K562 (cell line): ENCODE measurements around the gene RIPOR1. TPM values are rescaled to one million over a fixed set of nuclear protein-coding genes. Genes with fewer than 3 reads are reported as not detected.

Source experiments
- ATAC-seq: fragments of 200-7000 bp; cut with Tn5 transposase; 3 replicates; pipeline ENCODE4 v1.9.1; 2020; ENCODE audit warnings: moderate library complexity
- BruUV-seq: library from RNA; stranded (reverse); fragments of 400-500 nt; replicated peaks from 2 replicates; lab custom pipeline; 2021; lab: Mats Ljungman, UMichigan
- CTCF ChIA-PET: fragments of 300-600 bp; formaldehyde crosslinking; extraction: SDS; loops from one replicate; lab custom pipeline; 2021; ENCODE audit warnings: low intra/inter-chr PET ratio; lab: Yijun Ruan, JAX
- POLR2A ChIA-PET: fragments of 300-600, 350-650 bp; sonication (Branson Sonifier 250); formaldehyde crosslinking; extraction: SDS; loops from one replicate; lab custom pipeline; 2021; ENCODE audit warnings: antibody characterized with exemption, inconsistent platforms; lab: Yijun Ruan, JAX
- DNase-seq, 4 experiments: peaks; one replicate each; pipeline versions ENCODE4 v3.0.0 to v3.0.0-alpha.2; 2011 to 2018; ENCODE audit warnings: low spot score in 3 of 4, mixed read lengths in 3 of 4; ENCODE audit errors: extremely low read depth in 1 of 4
- FAIRE-seq: peaks from 2 replicates; lab custom pipeline; 2011; peaks lifted over from hg19 to GRCh38; lab: Jason Lieb, UNC
- H2AFZ ChIP-seq: 2 replicates; pipeline ENCODE4 v1.6.0; 2011; ENCODE audit warnings: low read depth, low read length, control low read depth, inconsistent platforms
- H3K27ac ChIP-seq: fragments of 200-600 bp; 3 replicates; pipeline ENCODE4 v1.8.0; 2011; ENCODE audit warnings: low read depth, mild to moderate bottlenecking, control low read depth, inconsistent platforms, low read length, moderate library complexity, mixed read lengths; ENCODE audit errors: extremely low read depth
- H3K27me3 ChIP-seq, 2 experiments: fragments of 300-600 bp in 1 of 2; 2 replicates in 1 of 2; 3 replicates in 1 of 2; pipeline versions ENCODE4 v1.6.0 to v1.8.0; 2011; ENCODE audit warnings: inconsistent platforms in 2 of 2, low read length in 2 of 2, mild to moderate bottlenecking in 1 of 2, mixed read lengths in 1 of 2, moderate library complexity in 1 of 2; ENCODE audit not compliant: control insufficient read depth in 2 of 2, insufficient read depth in 2 of 2
- H3K36me3 ChIP-seq: fragments of 300-600 bp; 3 replicates; pipeline ENCODE4 v1.8.0; 2011; ENCODE audit warnings: mild to moderate bottlenecking, low read length, inconsistent platforms; ENCODE audit not compliant: control insufficient read depth, insufficient read depth
- H3K4me1 ChIP-seq, 2 experiments: fragments of 200-600 bp in 1 of 2; replicated peaks in 1 of 2; 2 replicates in 1 of 2; 3 replicates in 1 of 2; pipeline versions ENCODE4 v1.5.1 to v1.8.0; 2011; ENCODE audit warnings: inconsistent platforms in 2 of 2, low read length in 2 of 2, mild to moderate bottlenecking in 1 of 2, mixed read lengths in 1 of 2, moderate library complexity in 1 of 2; ENCODE audit not compliant: control insufficient read depth in 2 of 2, insufficient read depth in 2 of 2
- H3K4me2 ChIP-seq: 2 replicates; pipeline ENCODE4 v1.6.1; 2011; ENCODE audit warnings: low read length, control low read depth, inconsistent platforms, mixed read lengths; ENCODE audit not compliant: insufficient read depth
- H3K4me3 ChIP-seq: fragments of 200-600 bp; sonication (generic), shearing (Covaris generic); 2 replicates; pipeline ENCODE4 v1.5.1; 2016; ENCODE audit warnings: control low read depth, inconsistent platforms
- H3K79me2 ChIP-seq: fragments of 200-600 bp; 3 replicates; pipeline ENCODE4 v1.8.0; 2011; ENCODE audit warnings: low read length, inconsistent platforms; ENCODE audit not compliant: control insufficient read depth, insufficient read depth
- H3K9ac ChIP-seq, 2 experiments: 2 replicates each; pipeline versions ENCODE4 v1.6.0 to v1.6.1; 2011; ENCODE audit warnings: low read depth in 2 of 2, low read length in 2 of 2, control low read depth in 1 of 2, inconsistent platforms in 1 of 2, mild to moderate bottlenecking in 1 of 2, mixed read lengths in 1 of 2; ENCODE audit not compliant: insufficient read depth in 1 of 2
- H3K9me1 ChIP-seq: one replicate; pipeline ENCODE4 v1.6.0; 2011; ENCODE audit warnings: inconsistent platforms, mild to moderate bottlenecking, low read length, moderate library complexity; ENCODE audit not compliant: control insufficient read depth, insufficient read depth
- H3K9me3 ChIP-seq: replicated peaks from 2 replicates; pipeline ENCODE4 v1.5.1; 2011; ENCODE audit warnings: low read depth, low read length, inconsistent platforms; ENCODE audit not compliant: control insufficient read depth, insufficient read depth
- H4K20me1 ChIP-seq: replicated peaks from 2 replicates; pipeline ENCODE4 v1.6.1; 2011; ENCODE audit warnings: low read length, inconsistent platforms, mixed read lengths; ENCODE audit not compliant: control insufficient read depth, insufficient read depth
- TSC22D4 ChIP-seq: fragments of 450-650 bp; IDR thresholded peaks from 2 replicates; pipeline ENCODE4 v1.6.1; 2016; ENCODE audit warnings: missing genetic modification characterization, missing biosample characterization, control low read depth
- ZNF121 ChIP-seq: sonication (generic); formaldehyde crosslinking; conservative IDR thresholded peaks from 2 replicates; pipeline ENCODE4 v1.8.0; 2022; ENCODE audit warnings: missing genetic modification reagents
- WGBS: fragments of 100-300 bp; shearing (Covaris generic); methylation state at CpG from one replicate; pipeline ENCODE4 v1.1.6; 2016; ENCODE audit warnings: low coverage, mixed read lengths; ENCODE audit not compliant: insufficient coverage; ENCODE audit errors: missing lambda C conversion rate; 5-methylcytosine and 5-hydroxymethylcytosine counted together
- in situ Hi-C: fragments of 300-500 bp; cut with MboI; formaldehyde crosslinking; loops from 4 replicates; pipeline ENCODE4 v1.15.0; 2018; ENCODE audit warnings: inconsistent platforms, mixed read lengths
- intact Hi-C: fragments of 100-400 bp; cut with micrococcal nuclease; formaldehyde crosslinking; loops from 2 replicates; pipeline ENCODE4 v1.14.2; 2022
- polyA plus RNA-seq, 8 experiments: library from polyadenylated mRNA; depleted of rRNA in 4 of 8; stranded (reverse) in 5 of 8; unstranded in 3 of 8; fragments of >200 nt; fragmentation: Nextera tagmentation in 2 of 8; fragmentation: Illumina TruSeq in 1 of 8; extraction: Ambion mirVana in 2 of 8; extraction: Trizol in 1 of 8; gene quantifications; 2 replicates each; pipeline versions ENCODE4 v1.2.1 to v1.2.3, GENCODE V29; 2011 to 2014; ENCODE audit warnings: inconsistent platforms in 1 of 8, missing spikeins in 1 of 8
- total RNA-seq, 7 experiments: library from RNA; depleted of rRNA in 6 of 7; stranded (reverse); fragments of >200 nt in 6 of 7; fragmentation: Illumina TruSeq in 2 of 7; extraction: Trizol in 2 of 7; gene quantifications; 2 replicates each; pipeline versions ENCODE4 v1.2.1 to v1.2.3, GENCODE V29; 2011 to 2021; ENCODE audit warnings: low replicate concordance in 1 of 7
- TF ChIP-seq, protein P1 (sequence below): fragments of 450-650 bp; IDR thresholded peaks from 2 replicates; pipeline ENCODE4 v1.6.1; 2018; ENCODE audit not compliant: partially characterized antibody

Gene RIPOR1
- total and polyA plus RNA-seq, 9 of the 15 experiments (the other 6 are each of a cell fraction or from before 2014, with no cell fraction given): 0.36 to 31.1 (median 3.0) TPM

DNA sequence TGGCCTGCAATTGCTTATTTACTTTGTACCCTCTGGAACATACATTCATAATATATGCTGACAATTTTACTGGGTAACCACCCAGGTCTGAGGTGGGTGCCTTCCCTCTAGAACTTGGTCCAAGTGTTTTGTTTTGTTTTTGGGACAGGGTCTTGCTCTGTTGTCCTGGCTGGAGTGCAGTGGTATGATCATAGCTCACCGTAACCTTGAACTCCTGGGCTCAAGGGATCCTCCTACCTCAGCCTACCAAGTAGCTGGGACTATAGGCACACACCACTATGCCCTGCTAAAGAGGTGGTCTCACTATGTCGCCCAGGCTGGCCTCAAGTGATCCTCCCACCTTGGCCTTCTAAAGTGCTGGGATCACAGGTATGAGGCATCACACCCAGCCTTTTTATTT lies 22.5 kb downstream of the RIPOR1 start:
- Histone ChIP-seq H3K4me2 (no peak overlapping the region), H3K9ac (no peak overlapping the region), H3K4me3 (no peak overlapping the region), H3K4me1 (peaks cover 0 to 16% of the 10 kb centered on the region in 2 experiments; a peak in 2 of 5 replicates), H3K36me3 (peaks cover 19% of the 10 kb centered on the region; the same call in 1 of the 3 replicates), H4K20me1 (no peaks in the 10 kb centered on the region), H2AFZ (no peak overlapping the region), H3K27me3 (no peaks in the 10 kb centered on the region), H3K79me2 (no peaks in the 10 kb centered on the region), H3K9me3 (no peaks in the 10 kb centered on the region), H3K9me1 (no peaks in the 10 kb centered on the region), H3K27ac (no peak overlapping the region)
- no TSS peak for BruUV-seq
- no peak for ATAC-seq
- 57% methylated on average over 2 of the region's 2 CpGs for WGBS
- DNase-seq: no peak
- TF ChIP-seq TSC22D4 (tag) (no peak), ZNF121 (0 out of 2 replicates have a peak, but pooled peaks have one; percentile 23)
- TF ChIP-seq, protein P1, sequence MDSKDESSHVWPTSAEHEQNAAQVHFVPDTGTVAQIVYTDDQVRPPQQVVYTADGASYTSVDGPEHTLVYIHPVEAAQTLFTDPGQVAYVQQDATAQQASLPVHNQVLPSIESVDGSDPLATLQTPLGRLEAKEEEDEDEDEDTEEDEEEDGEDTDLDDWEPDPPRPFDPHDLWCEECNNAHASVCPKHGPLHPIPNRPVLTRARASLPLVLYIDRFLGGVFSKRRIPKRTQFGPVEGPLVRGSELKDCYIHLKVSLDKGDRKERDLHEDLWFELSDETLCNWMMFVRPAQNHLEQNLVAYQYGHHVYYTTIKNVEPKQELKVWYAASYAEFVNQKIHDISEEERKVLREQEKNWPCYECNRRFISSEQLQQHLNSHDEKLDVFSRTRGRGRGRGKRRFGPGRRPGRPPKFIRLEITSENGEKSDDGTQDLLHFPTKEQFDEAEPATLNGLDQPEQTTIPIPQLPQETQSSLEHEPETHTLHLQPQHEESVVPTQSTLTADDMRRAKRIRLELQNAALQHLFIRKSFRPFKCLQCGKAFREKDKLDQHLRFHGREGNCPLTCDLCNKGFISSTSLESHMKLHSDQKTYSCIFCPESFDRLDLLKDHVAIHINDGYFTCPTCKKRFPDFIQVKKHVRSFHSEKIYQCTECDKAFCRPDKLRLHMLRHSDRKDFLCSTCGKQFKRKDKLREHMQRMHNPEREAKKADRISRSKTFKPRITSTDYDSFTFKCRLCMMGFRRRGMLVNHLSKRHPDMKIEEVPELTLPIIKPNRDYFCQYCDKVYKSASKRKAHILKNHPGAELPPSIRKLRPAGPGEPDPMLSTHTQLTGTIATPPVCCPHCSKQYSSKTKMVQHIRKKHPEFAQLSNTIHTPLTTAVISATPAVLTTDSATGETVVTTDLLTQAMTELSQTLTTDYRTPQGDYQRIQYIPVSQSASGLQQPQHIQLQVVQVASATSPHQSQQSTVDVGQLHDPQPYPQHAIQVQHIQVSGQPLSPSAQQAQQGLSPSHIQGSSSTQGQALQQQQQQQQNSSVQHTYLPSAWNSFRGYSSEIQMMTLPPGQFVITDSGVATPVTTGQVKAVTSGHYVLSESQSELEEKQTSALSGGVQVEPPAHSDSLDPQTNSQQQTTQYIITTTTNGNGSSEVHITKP: no peak
- intact Hi-C loops: no loop called here
- in situ Hi-C loops: no loop called here
- POLR2A ChIA-PET: interaction anchor here (0.6 to 2.7 kb wide), 4 partner anchors 8 to 89 kb away, joined by 3 to 13 read pairs (median 3); partner anchors contain the start of gene CTCF
- no peak for FAIRE-seq
- CTCF ChIA-PET: no interaction called here
